Measurements from ENCODE around the gene CACNA2D4.

The CACNA2D4 gene

GRCh38 chr12:1769809-1770494, 148.5 kb downstream of the CACNA2D4 start:
- no peak overlapping the region for H3K27ac ChIP-seq
- H3K4me3 ChIP-seq = no peak overlapping the region
- DNase-seq (ENCODE audit: low spot score) = no peak
- no peak for TF ChIP-seq CTCF (IDR thresholded peaks at IDR 0.05)

- DNase-seq (ENCODE audit: low spot score) = no peak
- no peak overlapping the region for H3K4me3 ChIP-seq
- no peak overlapping the region for H3K27ac ChIP-seq
- no peak for TF ChIP-seq CTCF (IDR thresholded peaks at IDR 0.05)
These were observed 149.8 kb downstream of the CACNA2D4 start for GRCh38 chr12:1768615-1769014.

- Histone ChIP-seq H3K4me3 (no peak overlapping the region), H3K27ac (no peak overlapping the region)
- no peak for TF ChIP-seq CTCF (IDR thresholded peaks at IDR 0.05)
- DNase-seq (ENCODE audit: low spot score) = no peak
These were observed 150.9 kb downstream of the CACNA2D4 start for GRCh38 chr12:1767407-1768090.

- no peak for DNase-seq (ENCODE audit: low spot score)
- Histone ChIP-seq H3K27ac (no peak overlapping the region), H3K4me3 (no peak overlapping the region)
- TF ChIP-seq CTCF (IDR thresholded peaks at IDR 0.05) = no peak
These were observed 152.3 kb downstream of the CACNA2D4 start for GRCh38 chr12:1766110-1766509.

GRCh38 chr12:1763153-1763552, 155.3 kb downstream of the CACNA2D4 start:
- TF ChIP-seq CTCF (IDR thresholded peaks at IDR 0.05) = no peak
- DNase-seq (ENCODE audit: low spot score) = no peak
- H3K4me3 ChIP-seq = no peak overlapping the region
- H3K27ac ChIP-seq = no peak overlapping the region

- Histone ChIP-seq H3K27ac (no peak overlapping the region), H3K4me3 (no peak overlapping the region)
- no peak for TF ChIP-seq CTCF (IDR thresholded peaks at IDR 0.05)
- DNase-seq (ENCODE audit: low spot score) = no peak
These were observed 156.6 kb downstream of the CACNA2D4 start for GRCh38 chr12:1761857-1762256.

Data from coronary artery (tissue), 2 donors.